NCI-H2196 treated with DMSO at 0.1 percent for 48 hours (cell line): ENCODE data around the gene ACY1.
"Not testable (repeated sequence)": the region's sequence is repeated elsewhere in the genome, so short reads cannot be mapped to it uniquely, and the experiment has no call there.

Experiments used
- DNase-seq: peaks from one replicate; lab custom pipeline; 2025; ENCODE audit not compliant: unreplicated experiment; lab: John Stamatoyannopoulos, UW

The ACY1 gene

DNA sequence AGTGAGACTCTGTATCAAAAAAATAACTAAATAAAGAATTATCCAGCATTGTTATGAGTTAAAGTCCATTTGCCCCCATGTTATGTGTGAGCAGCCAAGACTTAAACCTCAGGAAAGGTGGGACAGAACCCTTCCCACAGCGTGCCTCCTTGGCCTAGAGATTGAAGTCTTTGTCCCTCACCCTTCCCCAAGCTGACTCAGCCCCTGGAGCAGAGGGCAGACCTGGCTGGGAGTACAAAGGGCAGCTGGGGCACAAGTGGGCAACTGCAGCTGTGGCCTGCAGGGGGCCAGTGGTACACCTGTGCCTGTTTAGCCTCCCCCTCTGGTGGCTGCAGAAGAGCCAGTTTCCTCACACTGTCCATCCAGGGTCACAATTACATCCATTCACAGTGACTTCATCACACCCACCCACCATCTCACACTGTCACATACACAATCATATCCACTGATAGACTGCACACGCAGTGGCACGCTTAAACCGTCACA, 940 bp upstream of the ACY1 start:
- peak; percentile 20 for DNase-seq

DNA sequence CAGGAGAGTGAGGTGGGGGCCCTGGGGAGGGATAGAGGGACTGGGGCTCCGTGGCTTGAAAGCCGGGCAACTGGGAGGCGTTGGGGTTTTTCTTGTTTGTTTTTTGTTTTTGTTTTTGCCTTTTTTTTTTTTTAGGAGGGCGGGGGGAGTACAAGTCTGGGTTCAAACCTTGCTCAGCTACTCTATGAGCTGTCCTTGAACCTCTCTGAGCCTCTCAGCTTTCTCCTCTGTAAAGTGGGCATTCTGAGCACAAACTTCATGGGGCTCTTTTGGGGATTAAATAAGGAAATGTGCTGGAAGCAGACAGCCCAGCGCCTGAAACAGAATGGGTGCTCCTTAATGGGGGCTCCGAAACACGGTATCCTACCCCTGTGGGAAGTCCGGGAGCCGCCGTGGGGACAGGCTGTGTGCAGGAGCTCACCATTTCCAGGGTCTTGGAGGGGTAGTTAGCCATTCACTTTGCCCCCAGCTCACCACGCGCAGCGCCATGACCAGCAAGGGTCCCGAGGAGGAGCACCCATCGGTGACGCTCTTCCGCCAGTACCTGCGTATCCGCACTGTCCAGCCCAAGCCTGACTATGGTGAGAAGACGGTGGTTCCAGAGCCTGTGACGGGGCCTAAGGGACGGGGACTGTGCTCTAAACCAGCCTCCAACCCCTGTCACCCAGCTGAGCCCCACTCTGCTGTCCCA, 388 bp downstream of the ACY1 start:
- DNase-seq, result no peak

DNA sequence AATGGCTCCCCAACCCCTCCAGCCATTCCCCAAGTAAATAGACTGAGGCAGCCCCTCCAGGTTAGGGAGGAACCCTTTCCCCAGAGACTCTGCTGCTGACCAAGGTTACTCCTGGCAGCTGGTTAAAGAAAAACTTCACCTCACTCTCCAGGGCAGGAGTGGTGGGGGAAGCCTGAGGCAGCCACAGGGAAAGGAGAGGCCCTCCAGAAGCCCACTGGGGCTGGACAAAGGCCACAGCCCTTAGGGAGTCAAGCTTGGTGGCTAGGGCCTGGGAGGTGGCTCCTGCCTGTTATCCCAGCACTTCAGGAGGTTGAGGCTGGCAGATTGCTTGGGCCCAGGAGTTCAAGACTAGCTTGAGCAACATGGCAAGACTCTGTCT, 923 bp downstream of the ACY1 start:
- no peak for DNase-seq

DNA sequence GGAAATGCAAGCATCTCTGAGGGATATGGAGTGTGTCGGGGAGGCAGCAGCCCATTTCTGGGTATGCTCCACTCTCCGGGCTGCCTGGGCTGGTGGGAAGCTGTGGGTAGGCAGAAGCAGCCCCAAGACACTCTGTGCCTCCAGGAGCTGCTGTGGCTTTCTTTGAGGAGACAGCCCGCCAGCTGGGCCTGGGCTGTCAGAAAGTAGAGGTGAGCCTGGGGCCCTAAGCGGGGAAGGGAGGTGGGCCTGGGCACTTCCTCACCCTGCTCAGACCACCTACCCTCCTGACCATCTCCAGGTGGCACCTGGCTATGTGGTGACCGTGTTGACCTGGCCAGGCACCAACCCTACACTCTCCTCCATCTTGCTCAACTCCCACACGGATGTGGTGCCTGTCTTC, 1.7 kb downstream of the ACY1 start:
- DNase-seq, result no peak

DNA sequence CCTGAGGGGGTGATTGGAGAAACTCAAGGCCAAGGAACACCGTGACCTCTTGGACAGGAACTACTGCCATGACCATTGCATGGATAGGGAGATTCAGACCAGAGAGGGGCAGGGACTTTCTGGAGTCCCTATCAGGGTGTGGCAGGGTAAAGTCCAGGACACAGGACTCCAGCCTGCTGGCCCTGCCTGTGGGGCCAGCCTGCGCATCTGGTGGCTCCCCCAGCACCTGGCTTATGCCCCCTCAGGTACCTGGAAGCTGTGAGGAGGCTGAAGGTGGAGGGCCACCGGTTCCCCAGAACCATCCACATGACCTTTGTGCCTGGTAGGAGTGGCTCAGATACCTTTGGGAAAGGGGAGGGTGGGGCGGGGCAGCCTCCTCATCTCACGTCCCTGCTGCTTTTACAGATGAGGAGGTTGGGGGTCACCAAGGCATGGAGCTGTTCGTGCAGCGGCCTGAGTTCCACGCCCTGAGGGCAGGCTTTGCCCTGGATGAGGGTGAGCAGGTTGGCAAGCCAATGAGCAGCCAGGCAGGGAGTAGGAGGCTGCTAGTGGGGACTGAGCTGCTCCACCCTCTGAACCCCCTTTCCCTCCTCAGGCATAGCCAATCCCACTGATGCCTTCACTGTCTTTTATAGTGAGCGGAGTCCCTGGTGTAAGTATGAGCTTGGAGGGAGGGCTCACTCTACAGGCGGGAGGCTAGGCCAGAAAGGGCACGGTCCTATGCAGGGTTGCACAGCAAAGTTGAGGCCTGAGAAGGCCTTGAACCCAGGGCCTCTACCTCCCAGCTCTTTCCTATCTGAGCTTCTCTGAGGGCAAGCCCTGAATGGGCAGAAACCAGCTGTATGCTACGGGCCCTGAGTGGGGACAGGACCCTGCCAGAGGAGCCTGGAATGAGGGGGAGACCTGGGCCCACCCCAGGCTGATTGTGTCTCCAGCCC, 2.9 kb downstream of the ACY1 start:
- DNase-seq, result no peak

DNA sequence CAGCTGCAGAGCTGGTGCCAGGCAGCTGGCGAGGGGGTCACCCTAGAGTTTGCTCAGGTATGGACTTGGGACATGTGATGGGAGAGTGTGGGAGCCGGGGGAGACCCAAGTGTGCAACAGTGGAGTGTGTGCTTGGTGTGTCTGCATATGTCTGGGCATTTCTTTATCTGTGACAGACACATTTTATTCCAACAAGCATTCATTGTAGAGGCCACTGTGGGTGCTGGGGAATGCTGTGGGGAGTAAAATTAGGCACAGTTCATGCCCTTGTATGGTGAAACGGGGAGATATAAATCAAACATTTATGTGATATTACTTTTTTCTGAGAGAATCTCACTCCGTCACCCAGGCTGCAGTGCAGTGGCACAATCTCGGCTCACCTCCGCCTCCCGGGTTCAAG, 4.2 kb downstream of the ACY1 start:
- no peak for DNase-seq

DNA sequence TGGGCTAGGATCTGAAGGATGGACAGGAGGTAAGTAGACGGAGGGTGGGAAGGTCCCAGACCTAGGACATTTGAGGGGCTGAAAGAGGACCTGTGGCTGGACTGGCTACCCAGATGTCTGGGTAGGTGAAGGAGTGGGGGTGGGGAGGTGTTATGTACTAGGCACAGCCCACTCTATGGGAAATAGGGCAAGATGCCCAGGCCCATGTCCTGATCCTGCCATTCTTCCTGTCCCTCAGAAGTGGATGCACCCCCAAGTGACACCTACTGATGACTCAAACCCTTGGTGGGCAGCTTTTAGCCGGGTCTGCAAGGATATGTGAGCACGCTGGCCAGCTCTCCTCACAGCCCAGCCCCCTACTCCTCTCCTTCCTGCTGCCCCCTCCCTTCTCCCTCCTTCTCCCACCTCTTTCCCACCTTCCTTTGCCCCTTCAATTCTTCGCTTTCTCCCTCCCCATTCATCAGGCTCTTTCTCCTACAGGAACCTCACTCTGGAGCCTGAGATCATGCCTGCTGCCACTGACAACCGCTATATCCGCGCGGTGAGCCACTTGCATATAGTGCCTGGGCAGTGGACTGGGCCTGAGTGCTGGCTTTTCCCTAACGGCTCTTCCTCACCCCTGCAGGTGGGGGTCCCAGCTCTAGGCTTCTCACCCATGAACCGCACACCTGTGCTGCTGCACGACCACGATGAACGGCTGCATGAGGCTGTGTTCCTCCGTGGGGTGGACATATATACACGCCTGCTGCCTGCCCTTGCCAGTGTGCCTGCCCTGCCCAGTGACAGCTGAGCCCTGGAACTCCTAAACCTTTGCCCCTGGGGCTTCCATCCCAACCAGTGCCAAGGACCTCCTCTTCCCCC, 5.2 kb downstream of the ACY1 start:
- DNase-seq, result no peak

DNA sequence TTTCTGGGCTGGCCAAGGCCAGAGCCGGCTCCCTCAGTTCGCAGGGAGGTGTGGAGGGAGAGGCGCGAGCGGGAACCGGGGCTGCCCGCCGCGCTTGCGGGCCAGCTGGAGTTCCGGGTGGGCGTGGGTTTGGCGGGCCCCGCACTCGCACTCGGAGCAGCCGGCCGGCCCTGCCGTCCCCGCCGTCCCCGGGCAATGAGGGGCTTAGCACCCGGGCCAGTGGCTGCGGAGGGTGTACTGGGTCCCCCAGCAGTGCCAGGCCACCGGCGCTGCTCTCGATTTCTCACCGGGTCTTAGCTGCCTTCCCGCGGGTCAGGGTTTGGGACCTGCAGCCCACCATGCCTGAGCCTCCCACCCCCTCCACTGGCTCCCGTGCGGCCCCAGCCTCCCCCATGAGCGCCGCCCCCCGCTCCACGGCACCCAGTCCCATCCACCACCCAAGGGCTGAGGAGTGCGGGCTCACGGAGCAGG, 7.2 kb downstream of the ACY1 start:
- DNase-seq, result not testable (repeated sequence)

DNA sequence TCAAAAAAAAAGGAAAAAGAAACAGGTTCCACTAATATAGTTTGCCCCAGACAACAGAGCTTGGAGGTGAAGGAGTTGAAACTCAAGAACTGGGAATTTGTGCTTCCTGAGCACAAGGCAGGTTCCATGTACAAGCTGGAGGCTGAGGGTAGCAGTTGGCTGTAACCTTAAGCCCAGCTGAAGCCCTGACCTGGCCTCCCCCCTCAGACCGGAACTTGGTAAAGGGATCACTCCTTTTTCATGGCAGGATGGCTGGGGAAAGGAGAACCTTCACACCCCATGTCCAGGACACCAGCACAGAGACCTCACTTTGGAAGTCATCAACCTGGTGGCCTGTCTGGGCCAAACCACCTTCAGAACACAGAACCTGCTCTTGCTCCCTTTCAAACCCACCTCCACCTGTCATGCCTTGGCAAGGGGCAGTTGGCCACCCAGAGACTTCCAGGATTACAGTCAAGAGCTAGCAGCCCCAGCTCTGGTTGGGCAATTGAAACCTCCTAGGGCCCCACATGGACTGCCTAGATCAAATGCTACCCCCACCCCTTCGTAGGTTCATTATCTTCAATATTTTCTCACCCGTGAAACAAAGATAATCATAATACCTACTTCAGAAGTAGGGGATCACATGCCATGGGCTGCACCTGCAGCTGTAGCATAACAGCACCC, 8.8 kb downstream of the ACY1 start:
- DNase-seq, result no peak

DNA sequence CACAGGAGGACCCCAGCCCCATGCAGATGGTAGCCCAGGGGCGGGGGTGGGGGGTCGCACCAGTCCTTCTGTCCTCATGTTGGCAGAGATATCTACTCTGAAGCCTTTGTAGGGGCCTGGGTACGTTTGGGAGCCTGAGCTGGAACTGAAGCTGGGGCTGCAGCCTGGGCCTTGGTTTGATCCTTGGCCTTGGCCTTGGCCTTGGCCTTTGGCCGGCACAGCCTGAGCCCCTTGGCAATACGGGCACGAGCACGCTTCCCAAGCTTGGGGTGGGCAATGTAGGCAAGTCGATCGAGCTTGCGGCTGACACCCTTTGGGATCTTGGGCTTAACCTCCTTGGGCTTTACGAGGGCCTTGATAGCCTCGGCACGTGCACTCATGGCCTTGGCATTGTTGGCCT, 10.3 kb downstream of the ACY1 start:
- not testable (repeated sequence) for DNase-seq

DNA sequence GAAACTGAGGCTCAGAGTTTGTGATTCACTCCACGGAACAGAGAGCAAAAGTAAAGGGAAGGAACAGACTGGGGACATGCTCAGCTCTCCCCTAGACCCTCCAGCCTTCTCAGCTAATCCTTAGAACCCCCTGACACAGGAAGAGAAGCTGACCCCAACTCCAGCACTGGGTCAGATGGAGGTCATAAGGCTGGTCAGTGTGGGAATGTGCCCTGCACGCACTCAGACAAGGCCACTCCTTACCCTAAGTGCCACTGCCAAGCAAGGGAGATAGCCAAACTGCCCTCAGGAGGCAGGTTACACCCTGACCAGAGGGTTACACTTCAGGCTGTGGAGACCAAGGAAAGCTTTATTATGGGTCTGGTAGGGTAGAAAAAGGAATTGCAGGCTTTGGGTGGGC, 11.2 kb downstream of the ACY1 start:
- DNase-seq, result no peak

DNA sequence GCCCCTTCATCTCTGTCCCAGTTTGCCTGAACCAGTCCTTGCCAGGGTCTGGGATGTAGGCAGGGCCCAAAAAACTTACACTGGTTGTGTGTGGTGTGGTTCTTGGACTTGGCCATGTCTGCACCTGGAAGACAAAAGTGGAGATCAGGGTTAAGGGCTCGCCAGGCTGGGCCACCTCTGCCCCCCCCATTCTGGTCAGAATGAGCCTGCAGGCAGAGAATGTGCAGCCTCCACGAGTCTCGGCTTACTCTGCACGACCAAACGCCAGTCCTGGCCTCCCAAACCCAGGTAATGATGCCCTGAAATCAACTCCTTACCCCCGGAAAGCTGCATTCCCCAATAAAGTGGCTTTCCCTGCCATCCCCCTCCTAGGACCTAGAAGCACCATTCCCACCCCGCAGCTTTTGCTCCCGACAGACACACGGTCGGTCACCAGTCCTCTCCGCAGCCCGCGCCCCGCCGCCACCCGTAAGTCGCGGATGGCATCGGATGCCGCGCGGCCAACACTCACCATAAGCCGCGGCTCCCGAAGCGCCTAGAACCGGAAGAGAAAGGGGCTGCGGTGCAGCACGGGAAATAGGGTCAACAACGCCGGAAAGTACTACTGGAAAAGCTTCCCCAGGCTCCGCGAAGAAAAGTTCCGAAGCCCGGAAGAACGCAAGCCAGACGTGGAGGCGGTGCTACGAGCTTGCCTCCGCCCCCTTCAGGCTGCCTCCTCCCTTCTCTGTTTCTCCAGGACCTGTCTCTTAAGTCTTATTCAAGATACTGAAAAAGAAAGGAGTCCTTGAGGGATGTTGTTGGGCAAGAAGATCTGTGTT, 12.2 kb downstream of the ACY1 start, which contains the start of gene RPL29:
Gene RPL29, minus strand, starts transcription at position 550 of the 818 bp plus-strand sequence. Its CDS starts 434 bp downstream, at position 116.
- DNase-seq, result peak; percentile 68

DNA sequence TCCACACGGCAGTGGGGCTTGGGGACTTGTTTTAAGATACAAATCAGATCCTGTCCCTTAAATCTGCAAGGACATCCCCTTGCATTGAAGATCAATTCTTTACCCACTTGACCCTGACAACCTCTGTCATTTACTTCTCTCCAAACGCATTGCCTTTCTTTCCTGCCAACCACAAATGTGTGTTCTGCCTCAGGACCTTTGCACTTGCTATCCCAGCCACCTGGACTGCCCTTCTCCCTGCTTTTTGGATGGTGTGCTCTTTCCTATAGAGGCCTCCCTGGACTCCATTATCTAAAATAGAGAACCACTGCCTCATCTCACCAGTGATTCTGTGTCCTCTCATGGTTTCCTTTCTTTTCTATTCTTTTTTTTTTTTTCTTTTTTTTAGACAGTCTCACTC, 13.8 kb downstream of the ACY1 start:
- no peak for DNase-seq

DNA sequence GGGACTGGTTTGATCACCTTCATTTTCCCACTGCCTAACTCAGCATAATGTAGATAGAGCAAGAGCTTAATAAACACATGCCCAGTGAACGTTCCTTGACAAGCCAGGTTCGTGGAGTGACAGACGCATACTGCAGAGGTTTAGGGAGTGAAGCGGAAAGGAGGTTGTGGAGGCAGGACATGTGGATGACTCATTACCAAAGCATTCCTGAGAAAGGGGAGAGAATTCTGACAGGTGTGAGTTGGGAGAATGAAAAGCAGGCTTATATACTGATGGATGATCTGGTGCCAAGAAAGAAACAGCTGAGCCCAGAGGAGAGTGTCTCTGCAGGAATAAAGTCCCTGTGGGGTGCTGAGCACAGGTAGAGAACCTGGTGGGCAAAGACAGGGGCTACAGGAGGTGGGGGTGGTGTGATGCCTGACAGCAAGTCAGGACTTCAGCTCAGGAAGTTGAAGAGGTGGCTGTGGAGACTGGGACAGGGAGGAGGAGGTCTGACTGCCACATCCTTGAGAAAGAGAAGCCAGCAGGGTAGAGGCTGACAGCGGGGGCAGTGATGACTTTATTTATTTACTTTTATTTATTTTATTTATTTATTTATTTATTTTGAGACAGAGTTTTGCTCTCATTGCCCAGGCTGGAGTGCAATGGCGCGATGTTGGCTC, 14.7 kb downstream of the ACY1 start:
- no peak for DNase-seq

DNA sequence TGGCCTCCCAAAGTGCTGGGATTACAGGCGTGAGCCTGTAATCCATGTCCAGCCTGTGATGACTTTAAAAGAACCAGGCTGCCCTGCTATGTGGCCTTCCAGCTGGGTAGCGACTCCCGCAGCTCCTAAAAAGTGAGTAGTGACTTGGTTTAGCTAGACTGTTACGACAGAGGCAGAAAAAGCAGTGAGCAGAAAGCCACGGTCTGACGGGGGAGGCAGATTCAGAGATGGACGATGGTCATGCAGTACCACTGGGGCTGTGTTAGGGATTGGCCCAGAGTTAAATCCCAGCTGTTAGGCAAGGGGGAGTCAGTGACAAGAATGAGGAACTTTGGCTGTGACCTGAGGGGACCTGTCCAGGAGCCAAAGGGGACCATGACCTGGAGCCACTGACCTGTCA, 15.4 kb downstream of the ACY1 start:
- no peak for DNase-seq

DNA sequence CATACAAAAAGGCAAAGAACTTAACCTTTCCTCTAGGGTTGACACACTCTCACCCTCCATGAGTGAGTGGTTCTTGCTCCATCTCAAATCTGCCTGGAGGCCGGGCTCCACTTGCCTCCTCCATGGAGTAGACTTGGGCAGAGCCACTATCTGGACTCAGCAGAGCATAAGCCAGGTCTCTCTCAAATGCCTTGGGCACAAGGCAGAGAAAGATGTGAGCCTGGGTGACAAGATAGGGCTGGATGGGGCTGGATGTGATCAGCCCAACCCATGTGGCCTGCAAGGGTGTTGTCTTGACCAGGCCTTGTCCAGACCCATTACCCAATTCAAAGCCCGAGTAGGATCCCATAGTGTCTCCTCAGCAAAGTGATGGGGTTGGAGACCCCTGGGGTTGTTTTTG, 16.5 kb downstream of the ACY1 start:
- DNase-seq, result no peak

DNA sequence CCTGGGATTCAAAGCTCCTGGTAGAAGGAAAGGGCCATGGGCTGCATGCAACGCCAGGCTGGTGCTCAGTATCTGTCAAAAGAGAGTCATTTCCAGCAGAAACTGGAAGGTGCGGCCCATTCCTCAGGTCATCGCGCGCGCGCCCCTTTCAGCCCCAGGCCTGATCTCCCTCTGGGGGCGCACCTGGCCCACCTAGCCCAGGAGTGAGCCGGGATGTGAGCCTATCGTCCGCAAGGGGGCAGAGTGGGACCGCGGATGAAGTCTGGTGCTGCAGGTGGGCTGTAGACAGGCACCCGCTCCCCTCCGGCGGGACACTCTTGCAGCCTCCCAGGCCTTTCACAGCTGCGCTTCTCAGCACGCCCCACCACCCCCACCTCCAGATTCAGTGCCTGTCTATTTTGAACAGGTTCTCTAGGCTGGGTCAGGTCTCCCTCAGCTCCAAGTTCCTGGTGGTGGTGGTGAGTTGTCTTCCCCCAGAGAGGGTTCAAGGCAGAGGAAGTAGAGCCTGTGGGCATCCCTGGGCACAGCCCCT, 18.2 kb downstream of the ACY1 start:
- peak; percentile 5 for DNase-seq

DNA sequence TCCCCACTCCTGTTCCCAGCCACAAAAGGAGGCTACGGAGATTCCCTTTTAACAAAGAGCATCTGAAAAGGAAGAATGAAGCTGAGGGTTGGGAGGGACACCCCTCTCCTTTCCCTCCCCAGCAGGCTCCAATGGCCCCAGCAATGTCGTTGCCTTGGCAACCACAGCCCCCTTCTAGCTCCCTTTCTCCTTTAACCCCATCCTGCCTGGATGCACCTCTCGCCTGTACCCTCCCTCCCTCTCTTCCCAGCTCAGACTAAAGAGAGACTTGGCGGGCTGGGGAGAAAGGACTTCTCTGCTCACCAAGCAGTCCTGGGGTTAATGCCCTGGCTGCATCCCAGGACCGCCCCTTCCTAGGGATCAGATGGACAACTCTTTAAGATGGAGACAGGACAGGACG, 19.4 kb downstream of the ACY1 start:
- DNase-seq, result no peak
